Raji (cell line): Measurements from ENCODE around the gene IL1RL2.

Experiments used
- POLR2A ChIP-seq: IDR thresholded peaks from 2 replicates; pipeline ENCODE4 v1.6.1; 2011; ENCODE audit warnings: low read depth, low read length, control low read depth; ENCODE audit not compliant: insufficient read depth

Gene IL1RL2

GRCh38 chr2:102186791-102187495 is at the start of gene IL1RL2:
Gene IL1RL2 (plus strand): TSS chr2:102187023. CDS start chr2:102187868, 845 bp downstream.
- no peak for TF ChIP-seq POLR2A

- no peak for TF ChIP-seq POLR2A
These were observed 49.7 kb upstream of the IL1RL2 start for GRCh38 chr2:102137138-102137537.

- no peak for TF ChIP-seq POLR2A
These were observed 48.5 kb upstream of the IL1RL2 start for GRCh38 chr2:102138331-102138730.

DNA sequence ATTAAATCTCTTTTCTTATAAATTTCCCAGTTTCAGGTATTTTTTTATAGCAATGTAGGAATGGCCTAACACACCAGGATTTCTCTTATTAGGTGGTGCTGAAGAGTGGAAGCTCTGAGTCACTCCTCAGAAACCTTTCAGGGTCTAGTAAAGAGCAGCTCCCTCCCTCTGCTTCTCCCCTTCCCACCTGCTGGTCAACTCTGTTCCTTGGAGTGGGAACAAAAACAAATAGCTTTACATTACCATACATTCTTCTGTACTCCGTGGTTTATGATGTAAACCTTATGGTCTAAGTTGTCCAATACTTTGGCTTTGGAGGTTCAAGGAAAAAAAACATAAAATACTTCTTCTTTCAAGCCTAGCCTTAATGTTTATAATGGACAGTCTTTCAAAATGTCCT is 47.0 kb upstream of the IL1RL2 start:
- no peak for TF ChIP-seq POLR2A

GRCh38 chr2:102140377-102140776 is 46.4 kb upstream of the IL1RL2 start:
- TF ChIP-seq POLR2A, result no peak

DNA sequence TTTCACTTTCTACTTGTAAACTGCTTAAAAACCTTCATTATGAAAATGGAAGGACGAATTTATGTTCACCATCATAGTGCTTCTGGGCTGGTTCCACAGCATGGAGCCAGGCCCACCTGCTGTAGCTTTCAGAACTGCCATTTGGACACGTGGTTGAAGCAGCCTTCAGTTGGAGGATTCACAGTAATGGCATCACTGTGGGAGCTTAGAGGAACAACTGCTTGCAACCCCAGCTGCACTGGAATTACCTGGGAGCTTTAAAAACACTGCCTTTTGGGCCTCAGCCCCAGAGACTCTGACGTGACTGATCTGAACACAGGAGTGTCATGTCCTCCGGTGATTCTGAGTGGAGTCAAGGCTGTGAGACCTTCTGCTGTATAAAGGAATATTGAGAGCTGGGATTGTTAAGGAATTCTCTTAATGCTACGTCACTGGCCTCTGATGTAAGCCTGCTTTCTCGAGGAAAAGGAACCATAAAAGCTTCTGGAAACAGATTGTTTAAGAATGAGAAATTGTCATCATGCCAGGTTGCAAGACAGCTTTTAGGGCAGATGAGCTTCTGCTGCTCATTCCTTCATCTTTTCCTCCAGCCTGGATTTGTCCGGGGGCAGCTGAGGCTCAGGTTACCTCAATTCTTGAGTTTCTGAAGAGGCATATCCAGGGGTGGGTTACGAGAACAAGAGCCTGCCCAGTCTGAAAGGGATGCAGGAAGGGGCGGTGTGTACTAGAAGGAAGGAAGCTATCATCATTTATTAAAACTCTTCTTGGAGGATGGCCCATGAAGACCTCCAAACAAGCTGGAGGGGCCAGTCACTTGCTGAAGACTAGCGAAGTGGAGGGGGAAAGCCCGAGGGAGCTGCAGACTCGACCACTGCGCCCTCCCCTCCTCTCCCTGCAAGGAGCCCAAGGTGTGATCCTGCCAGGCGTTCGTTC is 45.5 kb upstream of the IL1RL2 start:
- no peak for TF ChIP-seq POLR2A

DNA sequence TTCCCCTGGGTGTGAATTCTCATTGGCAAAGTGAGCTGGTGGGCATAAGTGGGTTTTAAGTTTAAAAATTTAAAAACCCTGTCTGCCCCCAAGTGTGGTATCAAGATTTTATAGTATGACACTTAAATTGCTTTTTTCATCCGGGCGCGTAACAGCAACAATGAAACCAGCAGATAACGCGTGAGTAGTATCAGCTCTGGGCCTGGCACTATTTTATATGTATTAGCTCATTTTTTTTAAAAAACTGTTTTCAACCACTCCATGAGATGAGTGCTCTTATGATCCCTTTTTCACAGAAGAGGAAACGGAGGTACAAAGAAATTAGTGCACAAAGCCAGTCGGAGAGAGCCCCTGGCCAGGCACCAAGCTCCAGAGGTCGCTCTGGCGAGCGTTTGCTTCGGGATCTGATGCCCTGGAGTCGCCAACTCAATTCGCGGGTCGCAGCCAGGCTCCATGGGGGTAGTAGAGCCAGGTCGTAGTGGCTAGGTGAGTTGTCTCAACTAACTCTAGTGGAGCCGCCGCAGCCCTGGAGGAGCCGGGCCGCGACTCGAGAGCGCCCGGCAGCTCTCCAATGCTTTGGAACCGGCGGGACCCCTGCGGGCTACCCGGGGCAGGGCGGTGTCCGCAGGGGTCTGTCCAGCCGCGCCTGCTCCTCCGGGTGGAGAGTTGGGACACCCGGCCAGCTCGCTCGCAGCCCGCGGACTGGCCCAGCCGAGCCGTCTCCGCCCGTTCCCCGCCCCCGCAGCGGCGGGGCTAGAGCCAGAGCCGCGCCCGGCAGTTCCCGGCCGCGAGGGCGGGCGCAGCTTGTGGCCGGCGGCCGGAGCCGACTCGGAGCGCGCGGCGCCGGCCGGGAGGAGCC is 44.6 kb upstream of the IL1RL2 start, which contains the start of gene IL1R1:
Gene IL1R1, plus strand, starts transcription at position 777 of the 859 bp plus-strand sequence. CDS start 14,979 bp downstream, outside the sequence.
- TF ChIP-seq POLR2A, result no peak

DNA sequence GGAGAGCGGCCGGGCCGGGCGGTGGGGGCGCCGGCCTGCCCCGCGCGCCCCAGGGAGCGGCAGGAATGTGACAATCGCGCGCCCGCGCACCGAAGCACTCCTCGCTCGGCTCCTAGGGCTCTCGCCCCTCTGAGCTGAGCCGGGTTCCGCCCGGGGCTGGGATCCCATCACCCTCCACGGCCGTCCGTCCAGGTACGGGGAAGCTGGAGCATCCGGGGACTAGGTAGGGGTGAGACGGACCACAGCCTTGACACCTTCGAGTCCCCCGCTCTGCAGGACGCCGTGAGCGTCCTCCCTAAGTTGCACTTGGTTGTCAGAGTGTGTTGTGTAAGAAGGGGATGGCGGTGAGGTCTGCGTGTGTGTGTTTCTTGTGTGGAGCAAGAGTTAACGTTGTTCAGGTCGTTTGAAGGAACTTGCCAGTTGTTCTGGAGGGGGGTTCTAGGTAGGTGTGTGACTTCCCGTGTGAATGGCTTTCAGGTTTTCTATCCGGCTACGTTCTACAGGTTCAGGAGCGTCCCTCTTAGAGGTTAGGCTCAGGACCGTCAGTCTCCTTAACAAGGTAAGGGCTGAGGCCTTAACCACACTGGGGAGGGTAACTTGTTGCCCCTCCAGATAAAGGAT is 43.9 kb upstream of the IL1RL2 start:
- TF ChIP-seq POLR2A, result no peak

GRCh38 chr2:102143450-102143985 is 43.3 kb upstream of the IL1RL2 start:
- TF ChIP-seq POLR2A, result no peak

- no peak for TF ChIP-seq POLR2A
These were observed 42.7 kb upstream of the IL1RL2 start for GRCh38 chr2:102144128-102144527.

DNA sequence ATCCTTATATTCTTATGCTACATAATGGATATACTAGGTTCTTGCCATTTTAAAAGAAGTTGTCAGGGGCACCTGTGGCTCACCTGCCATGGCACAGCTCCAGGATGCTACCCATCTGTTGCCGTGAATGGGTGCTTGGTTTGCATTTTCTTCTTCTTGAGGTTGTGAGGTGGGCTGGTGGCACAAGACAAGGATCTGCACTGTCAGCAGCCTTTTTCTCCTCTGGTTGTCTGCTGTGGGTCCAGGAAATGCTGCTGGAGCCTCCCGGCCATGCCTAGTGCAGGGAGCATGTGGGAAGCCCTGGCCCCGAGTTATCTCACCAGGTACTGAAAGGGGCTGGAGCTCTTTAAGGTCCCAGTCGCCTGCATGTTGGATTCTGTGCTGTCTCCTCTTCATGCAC is 41.7 kb upstream of the IL1RL2 start:
- no peak for TF ChIP-seq POLR2A

DNA sequence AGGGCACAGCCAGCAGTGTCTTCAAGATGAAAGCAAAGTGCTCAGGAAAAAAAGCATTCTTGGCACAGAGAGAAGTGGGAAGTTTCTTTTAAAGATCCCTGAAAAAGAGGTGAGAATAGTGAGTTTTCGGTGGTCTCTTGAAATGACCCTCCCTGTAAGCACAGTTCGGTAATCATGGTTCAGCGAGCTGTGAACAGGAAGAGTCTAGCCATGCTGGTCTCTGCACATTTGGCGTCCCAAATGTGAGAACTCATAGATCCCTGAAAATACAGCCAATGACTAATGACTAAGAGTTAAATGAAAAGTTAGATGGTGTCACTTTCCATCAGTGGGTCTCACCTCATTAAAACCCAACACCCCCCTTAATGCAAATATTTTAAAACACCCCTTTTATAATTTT is 40.9 kb upstream of the IL1RL2 start:
- no peak for TF ChIP-seq POLR2A

DNA sequence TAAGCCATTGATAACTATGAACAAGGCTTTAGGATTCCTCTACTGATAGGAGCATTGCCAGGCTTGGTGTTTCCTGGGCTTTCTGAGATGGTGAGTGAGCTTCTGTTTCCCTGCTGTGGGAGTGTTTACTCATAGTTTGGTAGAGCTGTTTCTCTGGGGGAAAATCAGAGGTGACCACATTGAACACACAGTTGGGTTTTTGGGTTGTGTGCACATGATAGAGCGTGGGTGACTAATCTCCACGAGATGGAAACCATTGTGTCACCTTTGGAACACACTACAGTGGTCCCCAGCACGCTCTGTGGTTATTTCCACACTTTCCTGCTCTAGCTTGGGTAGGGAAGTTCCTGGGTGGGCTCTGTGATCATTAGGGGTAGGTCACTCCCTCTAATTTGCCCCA is 38.9 kb upstream of the IL1RL2 start:
- TF ChIP-seq POLR2A, result no peak

DNA sequence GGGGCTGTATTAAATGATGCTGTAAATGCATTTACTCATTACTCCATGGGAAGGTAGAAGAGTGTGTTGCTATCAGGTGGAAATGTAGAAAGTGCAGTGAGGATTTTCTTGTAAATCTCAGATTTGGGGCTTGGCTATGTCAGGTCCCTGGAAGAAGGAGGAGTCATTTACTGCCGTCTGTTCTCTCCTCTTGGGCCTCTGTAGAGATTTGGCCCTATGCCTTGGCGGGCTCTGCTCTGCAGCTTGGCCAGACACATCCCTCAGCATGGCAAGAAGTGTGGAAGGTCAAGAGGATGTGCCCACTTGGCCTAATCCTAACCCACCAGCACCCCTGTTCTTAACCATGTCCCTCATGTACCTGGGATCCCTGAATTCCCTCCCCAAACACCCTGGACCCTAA is 37.6 kb upstream of the IL1RL2 start:
- TF ChIP-seq POLR2A, result no peak
